GM23338 (cell line): ENCODE measurements around the gene ADAMTS14.

Experiments used
- EZH2 ChIP-seq: fragments of 200-600 bp; sonication (generic); IDR thresholded peaks from one replicate; pipeline ENCODE4 v1.8.0; 2017; ENCODE audit warnings: antibody characterized with exemption, mild to moderate bottlenecking, low read depth; ENCODE audit not compliant: unreplicated experiment
- EZH2phosphoT487 ChIP-seq: fragments of 200-600 bp; sonication (generic); IDR thresholded peaks from one replicate; pipeline ENCODE4 v1.8.1; 2018; ENCODE audit warnings: antibody characterized with exemption; ENCODE audit not compliant: unreplicated experiment
- JUNB ChIP-seq: IDR thresholded peaks from one replicate; pipeline ENCODE4 v1.6.1; 2016; ENCODE audit warnings: antibody characterized with exemption; ENCODE audit not compliant: unreplicated experiment
- POLR2AphosphoS5 ChIP-seq: IDR thresholded peaks from 2 replicates; pipeline ENCODE4 v1.6.1; 2016; ENCODE audit warnings: antibody characterized with exemption, low read depth
- ZNF114 ChIP-seq: fragments of 250-450 bp; sonication (Bioruptor Pico); IDR thresholded peaks from 2 replicates; pipeline ENCODE4 v1.5.0; 2020; ENCODE audit warnings: mild to moderate bottlenecking, moderate library complexity
- TF ChIP-seq, protein P1 (sequence below), 2 experiments: fragments of 200-600 bp in 1 of 2; sonication (generic) in 1 of 2; conservative IDR thresholded peaks; 2 replicates each; pipeline versions ENCODE4 v1.5.1 to v1.6.1; 2016 to 2017; ENCODE audit warnings: antibody characterized with exemption in 2 of 2, low read depth in 2 of 2, mild to moderate bottlenecking in 2 of 2, moderate library complexity in 1 of 2
- TF ChIP-seq, protein P2 (sequence below): fragments of 250-450 bp; sonication (Bioruptor Pico); IDR thresholded peaks from 2 replicates; pipeline ENCODE4 v1.5.0; 2020; ENCODE audit warnings: mild to moderate bottlenecking, moderate library complexity

DNA sequence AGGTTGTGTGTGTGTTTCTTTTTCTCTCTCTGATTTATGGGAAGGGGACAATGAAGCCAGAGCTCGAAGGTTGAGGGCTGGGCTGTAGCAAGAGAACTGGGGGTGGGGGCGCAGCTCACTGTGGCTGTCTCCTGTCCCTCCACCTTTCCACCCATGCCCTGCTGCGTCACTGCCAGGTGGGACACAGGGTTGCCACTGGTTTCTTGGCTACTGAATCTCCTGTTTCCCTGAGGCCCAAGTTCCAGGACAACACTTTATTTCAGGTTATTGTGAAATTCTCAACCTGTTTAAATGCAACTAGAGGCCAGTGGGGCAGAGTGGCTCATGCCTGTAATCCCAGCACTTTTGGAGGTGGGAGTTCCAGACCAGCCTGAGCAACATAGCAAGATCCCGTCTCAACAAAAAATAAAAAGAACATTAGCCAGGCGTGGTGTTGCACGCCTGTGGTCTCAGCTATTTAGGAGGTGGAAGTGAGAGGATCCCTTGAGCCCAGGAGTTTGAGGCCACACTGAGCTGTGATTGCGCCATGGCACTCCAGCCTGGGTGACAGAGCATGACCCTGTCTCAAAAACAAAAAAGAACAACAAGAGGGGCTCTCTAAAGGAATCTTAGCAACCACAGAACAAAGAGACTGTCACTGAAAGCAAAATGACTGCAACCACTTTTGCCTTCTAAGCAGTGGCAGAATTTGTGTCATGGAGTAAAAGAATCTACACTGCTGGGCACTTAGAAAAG, 90.3 kb downstream of the ADAMTS14 start:
- TF ChIP-seq, protein P1, sequence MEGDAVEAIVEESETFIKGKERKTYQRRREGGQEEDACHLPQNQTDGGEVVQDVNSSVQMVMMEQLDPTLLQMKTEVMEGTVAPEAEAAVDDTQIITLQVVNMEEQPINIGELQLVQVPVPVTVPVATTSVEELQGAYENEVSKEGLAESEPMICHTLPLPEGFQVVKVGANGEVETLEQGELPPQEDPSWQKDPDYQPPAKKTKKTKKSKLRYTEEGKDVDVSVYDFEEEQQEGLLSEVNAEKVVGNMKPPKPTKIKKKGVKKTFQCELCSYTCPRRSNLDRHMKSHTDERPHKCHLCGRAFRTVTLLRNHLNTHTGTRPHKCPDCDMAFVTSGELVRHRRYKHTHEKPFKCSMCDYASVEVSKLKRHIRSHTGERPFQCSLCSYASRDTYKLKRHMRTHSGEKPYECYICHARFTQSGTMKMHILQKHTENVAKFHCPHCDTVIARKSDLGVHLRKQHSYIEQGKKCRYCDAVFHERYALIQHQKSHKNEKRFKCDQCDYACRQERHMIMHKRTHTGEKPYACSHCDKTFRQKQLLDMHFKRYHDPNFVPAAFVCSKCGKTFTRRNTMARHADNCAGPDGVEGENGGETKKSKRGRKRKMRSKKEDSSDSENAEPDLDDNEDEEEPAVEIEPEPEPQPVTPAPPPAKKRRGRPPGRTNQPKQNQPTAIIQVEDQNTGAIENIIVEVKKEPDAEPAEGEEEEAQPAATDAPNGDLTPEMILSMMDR (conservative IDR thresholded peaks at IDR 0.05; ENCODE audit: low read depth in 2 of 2): no peak
- TF ChIP-seq JUNB: no peak
- TF ChIP-seq, protein P2, sequence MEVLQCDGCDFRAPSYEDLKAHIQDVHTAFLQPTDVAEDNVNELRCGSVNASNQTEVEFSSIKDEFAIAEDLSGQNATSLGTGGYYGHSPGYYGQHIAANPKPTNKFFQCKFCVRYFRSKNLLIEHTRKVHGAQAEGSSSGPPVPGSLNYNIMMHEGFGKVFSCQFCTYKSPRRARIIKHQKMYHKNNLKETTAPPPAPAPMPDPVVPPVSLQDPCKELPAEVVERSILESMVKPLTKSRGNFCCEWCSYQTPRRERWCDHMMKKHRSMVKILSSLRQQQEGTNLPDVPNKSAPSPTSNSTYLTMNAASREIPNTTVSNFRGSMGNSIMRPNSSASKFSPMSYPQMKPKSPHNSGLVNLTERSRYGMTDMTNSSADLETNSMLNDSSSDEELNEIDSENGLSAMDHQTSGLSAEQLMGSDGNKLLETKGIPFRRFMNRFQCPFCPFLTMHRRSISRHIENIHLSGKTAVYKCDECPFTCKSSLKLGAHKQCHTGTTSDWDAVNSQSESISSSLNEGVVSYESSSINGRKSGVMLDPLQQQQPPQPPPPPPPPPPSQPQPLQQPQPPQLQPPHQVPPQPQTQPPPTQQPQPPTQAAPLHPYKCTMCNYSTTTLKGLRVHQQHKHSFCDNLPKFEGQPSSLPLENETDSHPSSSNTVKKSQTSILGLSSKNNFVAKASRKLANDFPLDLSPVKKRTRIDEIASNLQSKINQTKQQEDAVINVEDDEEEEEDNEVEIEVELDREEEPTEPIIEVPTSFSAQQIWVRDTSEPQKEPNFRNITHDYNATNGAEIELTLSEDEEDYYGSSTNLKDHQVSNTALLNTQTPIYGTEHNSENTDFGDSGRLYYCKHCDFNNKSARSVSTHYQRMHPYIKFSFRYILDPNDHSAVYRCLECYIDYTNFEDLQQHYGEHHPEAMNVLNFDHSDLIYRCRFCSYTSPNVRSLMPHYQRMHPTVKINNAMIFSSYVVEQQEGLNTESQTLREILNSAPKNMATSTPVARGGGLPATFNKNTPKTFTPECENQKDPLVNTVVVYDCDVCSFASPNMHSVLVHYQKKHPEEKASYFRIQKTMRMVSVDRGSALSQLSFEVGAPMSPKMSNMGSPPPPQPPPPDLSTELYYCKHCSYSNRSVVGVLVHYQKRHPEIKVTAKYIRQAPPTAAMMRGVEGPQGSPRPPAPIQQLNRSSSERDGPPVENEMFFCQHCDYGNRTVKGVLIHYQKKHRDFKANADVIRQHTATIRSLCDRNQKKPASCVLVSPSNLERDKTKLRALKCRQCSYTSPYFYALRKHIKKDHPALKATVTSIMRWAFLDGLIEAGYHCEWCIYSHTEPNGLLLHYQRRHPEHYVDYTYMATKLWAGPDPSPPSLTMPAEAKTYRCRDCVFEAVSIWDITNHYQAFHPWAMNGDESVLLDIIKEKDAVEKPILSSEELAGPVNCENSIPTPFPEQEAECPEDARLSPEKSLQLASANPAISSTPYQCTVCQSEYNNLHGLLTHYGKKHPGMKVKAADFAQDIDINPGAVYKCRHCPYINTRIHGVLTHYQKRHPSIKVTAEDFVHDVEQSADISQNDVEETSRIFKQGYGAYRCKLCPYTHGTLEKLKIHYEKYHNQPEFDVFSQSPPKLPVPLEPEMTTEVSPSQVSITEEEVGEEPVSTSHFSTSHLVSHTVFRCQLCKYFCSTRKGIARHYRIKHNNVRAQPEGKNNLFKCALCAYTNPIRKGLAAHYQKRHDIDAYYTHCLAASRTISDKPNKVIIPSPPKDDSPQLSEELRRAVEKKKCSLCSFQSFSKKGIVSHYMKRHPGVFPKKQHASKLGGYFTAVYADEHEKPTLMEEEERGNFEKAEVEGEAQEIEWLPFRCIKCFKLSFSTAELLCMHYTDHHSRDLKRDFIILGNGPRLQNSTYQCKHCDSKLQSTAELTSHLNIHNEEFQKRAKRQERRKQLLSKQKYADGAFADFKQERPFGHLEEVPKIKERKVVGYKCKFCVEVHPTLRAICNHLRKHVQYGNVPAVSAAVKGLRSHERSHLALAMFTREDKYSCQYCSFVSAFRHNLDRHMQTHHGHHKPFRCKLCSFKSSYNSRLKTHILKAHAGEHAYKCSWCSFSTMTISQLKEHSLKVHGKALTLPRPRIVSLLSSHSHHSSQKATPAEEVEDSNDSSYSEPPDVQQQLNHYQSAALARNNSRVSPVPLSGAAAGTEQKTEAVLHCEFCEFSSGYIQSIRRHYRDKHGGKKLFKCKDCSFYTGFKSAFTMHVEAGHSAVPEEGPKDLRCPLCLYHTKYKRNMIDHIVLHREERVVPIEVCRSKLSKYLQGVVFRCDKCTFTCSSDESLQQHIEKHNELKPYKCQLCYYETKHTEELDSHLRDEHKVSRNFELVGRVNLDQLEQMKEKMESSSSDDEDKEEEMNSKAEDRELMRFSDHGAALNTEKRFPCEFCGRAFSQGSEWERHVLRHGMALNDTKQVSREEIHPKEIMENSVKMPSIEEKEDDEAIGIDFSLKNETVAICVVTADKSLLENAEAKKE (CRISPR knock-in tag): no peak
- TF ChIP-seq EZH2: no peak
- TF ChIP-seq POLR2AphosphoS5: no peak
- TF ChIP-seq ZNF114 (CRISPR knock-in tag): no peak
- no peak for TF ChIP-seq EZH2phosphoT487
